ENCODE measurements around the gene RPL3.
"Not testable (repeated sequence)": the region's sequence is repeated elsewhere in the genome, so short reads cannot be mapped to it uniquely, and the experiment has no call there.

Gene RPL3

DNA sequence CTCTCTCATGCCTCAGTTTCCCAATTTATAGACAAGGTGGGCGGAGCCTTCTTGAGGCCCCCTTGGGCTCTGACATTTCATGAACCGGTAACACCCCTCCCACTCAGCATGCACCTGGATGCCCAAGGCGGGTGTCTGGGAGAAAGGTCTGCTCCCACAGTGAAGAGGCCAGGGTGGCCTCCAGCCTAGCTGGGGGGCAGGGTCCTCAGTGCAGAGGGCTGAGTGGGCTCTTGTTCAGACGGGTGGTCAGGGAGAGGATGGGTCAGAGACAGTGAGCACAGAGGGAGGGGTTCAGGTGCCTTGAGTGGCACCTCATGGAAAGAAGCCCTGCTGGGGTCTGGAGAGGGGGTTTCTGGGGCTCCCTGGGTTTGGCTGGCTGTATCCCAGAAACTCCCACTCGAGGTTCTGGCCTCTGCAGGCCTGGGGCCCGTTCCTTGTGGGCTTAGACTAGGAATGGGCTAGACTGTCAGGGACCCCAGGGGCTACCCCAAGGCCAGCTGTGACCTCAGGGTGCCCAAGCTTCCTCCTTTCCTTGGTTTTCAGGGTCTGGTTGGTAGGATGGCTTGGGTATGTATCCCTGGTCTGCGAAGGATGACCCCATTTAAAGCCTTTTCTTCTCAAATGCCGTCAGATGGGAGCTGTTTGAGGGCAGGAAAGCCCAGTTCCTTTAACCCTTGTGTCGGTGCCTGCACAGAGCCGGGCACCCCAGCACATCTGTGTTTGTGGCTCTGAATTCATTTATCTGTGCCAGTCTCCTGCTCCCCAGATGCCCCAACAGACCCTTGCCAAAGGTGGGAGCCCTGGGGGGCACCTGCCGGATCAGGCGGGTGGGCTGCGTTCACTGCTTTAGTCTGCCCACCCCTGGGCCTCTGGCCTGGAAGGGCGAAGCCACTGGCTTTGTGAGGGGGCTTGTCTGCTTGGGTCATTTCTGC, 31.6 kb upstream of the RPL3 start:
- no peak for DNase-seq

DNA sequence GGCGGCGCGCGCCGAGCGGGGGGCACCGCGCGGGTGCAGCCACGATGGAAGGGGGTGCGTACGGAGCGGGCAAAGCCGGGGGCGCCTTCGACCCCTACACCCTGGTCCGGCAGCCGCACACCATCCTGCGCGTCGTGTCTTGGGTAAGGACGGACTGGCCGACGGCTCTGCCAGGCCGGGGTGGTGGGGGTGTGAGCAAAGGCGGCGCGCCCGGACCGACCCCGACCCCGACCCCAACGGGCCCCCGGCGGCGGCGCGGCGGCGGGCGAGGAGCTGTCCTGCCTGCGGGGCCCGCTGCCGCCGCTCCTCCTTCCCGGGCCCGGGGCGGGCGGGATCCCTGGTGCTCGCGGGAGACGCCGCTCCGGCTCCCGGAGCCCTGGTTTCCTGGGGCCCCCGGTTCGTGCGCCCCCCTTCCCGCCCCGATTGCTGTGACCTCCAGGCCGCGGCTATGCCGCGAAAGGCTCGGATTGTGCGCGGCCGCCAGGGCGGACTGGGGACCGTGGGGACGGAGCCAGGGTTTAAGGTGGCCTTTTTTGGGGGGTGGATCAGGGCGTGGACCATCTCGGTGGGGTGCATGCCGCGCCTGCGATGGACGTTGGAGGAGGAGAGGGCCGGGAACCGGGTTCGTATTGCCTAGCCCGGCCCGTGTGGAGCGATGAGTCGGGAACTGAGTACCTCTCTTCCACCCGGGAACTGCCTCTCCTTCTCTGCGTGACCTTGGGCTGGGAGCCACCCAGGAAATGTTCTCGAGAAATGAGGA, 30.7 kb upstream of the RPL3 start, which contains the start of gene SYNGR1:
TSS of gene SYNGR1 (plus strand) at position 25 of the 760 bp plus-strand sequence. CDS start at position 45, 20 bp downstream.
- DNase-seq: no peak

DNA sequence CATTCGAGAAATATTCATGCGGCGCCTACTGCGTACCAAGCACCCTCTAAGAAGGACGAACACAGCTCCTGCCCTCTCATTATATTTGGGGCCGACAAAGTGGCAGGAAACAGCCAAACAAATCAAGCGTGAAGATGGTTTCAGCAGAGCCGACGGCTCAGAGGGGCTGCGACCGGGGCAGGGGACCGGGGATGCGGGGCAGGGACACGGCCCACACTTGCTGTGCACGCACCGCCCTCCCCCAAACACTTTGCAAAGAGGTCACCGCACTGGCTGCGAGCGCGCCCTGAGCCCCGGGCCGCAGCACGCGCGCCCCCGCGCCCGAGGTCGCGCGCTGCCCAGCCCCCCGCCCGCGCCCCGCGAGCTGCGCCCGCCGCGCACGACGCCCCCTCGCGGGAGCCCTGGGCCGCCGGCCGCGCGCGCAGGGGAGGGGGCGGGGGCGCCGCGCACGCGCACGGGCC, 30.1 kb upstream of the RPL3 start:
- DNase-seq: no peak

DNA sequence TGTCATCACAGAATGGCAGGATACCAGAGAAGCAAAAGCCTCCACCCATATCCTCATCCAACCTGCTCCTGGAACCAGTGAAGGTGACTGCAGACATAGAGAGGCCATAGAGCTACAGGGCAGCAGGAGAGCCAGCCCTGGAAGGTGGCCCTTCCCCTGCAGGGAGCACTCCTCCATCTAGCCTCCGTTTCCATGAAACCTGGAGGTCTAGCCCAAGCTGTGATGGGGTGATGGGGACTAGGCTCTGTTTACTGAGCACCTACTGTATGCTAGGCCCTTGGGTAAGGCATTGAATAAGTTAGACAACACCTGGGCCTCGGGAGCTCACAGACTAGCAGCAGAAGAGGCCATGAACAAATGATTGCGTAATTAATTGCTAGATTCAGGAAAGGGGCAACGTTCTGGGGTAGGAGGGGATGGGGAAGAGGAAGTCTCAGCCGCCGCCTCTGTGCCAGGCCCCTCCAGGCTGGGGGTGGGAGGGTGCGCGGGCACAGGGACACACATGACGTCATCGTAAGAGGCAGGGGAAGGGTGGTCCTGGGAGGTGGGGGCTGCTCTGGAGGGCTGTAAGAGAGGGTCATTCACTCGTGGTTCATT, 29.6 kb upstream of the RPL3 start:
- DNase-seq: no peak

DNA sequence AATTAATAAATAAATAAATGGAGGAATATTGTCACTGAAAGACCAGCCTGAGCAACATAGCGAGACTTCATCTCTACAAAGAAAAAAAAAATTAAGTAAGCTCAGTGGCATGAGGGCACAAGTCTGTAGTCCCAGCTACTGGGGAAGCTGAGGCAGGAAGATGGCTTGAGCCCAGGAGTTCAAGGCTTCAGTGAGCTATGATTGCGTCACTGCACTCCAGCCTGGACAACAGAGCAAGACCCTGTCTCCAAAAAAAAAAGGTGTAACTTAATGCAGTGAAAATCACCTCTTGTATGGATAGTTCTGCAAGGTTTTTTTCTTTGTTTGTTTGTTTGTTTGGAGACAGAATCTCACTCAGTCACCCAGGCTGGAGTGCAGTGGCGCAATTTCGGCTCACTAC, 25.8 kb upstream of the RPL3 start:
- no peak for DNase-seq

DNA sequence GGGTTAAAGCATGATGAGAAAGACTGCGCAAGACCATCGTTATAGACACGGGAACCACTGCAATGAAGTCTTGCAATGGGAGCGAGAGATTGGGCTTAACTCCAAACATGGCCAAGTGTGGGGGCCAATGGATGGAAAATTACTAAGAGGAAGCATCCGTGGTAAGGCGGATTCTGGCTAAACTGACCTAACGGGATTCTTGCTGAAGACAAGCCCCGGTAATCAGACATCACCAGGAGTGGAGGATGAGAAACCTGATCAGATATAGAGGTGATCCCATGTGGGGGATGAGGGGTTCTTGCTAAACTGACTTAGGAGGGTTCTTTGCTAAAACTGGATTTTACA, 24.6 kb upstream of the RPL3 start:
- no peak for DNase-seq

DNA sequence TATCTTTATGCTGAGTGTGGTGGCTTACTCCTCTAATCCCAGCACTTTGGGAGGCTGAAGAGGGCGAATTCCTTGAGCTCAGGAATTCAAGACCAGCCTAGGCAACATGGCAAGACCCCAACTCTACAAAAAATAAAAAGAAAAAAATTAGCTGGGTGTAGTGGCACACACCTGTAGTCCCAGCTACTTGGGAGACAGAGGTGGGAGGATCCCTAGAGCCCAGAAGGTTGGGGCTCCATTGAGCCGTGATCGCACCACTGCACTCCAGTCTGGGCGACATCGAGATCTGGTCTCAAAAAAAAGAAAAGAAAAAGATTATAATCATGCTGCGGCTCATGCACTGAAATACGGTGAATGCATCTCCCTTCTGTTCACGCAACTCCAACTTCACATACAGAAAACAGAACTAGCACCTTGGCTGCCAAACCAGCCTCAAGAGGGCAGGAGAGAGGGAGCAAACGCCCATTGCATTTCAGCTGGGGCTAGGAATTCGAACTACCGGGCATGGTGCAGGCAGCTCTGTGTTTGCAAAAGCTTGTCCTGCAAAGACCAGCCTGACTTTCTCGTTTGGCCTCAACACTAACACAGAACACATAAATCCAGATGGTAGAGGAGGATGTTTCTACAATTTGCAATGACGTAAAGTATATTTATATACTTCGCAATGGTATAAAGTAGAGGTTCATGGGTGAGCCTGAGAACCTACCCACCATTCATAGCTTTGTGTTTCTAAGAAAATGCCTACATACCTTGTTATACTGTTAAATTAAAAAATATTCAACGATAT, 24.0 kb upstream of the RPL3 start:
- peak; percentile 16 for DNase-seq

DNA sequence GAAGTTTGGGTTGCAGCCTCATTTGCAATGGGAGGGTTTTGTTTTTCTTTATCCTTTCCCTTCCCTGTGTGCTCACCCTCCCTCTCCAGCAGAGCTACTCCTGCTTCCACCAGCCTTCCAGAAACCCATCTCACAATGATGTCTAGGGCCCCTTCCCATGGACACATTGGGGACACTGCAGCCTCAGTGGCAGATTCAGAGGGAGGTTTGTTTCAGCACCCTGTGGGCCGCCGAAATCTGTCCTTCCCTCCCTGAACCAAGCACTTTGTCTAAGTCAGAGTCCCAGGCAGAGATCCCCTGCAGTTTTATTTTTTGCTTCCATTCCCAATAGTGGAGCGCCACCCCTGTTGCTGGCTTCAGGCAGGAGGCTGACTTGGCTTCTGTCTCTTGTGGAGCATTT, 21.8 kb upstream of the RPL3 start:
- no peak for DNase-seq

DNA sequence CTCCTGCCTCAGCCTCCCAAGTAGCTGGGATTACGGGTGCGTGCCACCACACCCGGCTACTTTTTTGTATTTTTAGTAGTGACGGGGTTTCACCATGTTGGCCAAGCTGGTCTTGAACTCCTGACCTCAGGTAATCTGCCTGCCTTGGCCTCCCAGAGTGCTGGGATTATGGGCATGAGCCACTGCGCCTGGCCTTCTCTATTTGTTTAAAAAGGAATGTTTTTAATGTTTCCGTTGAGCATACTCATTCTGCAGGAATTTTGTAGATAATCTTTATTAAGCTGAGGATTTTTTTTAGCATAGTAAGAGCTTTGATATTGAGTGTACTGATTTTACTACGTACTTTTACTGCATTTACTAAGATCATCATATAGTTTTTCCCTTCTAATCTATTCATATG, 20.4 kb upstream of the RPL3 start:
- not testable (repeated sequence) for DNase-seq

DNA sequence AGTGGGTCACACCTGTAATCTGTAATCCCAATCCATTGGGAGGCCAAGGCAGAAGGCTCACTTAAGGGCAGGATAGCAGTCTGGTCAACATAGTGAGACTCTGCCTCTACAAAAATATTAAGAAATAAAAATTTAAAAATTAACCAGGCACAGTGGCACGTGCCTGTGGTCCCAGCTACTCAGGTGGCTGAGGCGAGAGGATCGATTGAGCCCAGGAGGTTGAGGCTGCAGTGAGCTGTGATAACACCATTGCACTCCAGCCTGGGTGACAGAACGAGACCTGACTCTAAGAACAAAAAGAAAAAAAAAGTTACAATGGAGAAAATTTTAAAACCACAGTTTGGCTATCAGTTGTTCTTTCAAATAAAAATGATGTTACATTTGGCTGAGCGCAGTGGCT, 17.0 kb upstream of the RPL3 start:
- no peak for DNase-seq

DNA sequence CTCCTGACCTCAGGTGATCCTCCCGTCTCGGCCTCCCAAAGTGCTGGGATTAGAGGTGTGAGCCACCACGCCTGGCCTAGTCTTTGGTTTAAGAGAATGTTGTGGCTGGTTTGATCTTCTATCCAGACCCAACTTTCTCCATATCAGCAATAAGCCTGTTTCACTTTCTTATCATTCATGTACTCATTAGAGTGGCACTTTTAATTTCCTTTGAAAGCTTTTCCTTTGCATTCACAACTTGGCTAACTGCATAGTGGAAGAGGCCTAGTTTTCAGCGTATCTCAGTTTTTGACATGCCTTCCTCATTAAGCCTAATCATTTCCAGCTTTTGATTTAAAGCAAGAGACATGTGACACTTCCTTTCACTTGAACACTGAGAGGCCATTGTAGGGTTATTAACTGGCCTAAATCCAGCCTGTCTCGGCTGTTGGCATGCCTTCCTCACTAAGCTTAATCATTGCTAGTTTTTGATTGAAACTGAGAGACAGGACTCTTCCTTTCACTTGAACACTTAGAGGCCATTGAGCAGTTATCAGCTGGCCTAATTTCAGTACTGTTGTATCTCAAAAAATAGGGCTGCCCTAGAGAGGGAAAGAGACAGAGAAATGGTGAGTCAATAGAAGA, 13.1 kb upstream of the RPL3 start:
- no peak for DNase-seq

DNA sequence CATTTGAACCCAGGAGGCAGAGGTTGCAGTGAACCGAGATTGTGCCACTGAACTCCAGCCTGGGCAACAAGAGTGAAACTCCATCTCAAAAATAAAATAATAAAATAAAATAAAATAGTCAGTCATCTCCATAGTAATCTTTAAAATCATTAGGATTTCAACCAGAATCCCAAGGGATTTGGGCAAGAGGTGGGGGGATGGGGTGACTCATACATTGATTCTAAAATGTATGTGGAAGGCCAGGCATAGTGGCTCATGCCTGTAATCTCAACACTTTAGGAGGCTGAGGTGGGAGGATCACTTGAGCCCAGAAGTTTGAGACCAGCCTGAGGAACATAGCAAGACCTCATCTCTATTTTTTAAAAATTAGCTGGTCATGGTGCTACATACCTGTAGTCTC, 11.1 kb upstream of the RPL3 start:
- peak; percentile 22 for DNase-seq

DNA sequence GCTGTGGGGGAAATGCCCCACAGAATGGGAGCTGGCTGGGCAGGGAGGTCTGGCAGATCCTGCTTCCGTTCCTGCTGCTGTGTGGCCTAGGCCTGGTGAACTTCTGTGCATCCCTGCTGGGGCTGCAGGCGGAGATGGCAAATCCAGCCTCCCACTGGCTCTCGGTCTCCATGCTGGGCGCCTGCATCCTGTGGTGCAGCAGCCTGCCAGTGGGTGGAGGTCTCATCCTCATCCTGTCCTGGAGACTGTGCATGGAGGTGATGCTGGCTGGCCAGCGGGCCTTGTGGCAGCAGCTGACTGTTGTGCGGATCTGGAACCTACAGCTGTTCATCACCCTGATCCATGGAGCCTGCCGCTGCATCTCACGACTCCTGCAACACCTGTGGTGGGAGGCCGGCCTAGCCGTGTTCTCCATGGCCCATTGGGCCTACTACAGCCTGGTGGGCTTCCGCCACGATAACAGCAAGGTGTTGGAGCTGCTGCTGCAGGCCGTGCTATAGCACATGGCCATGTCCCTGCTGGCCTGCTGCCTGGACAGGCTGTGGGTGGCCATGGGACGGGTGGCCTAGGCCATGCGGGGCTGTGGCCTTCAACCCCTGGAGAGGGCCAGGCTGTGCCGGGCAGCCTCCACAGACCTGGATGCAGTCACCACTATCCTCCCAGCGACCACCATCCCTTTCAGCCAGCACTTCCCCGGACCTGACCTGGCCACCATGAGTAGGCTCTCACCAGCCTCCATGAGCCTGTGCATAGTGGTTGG, 8.8 kb upstream of the RPL3 start:
- DNase-seq: no peak

DNA sequence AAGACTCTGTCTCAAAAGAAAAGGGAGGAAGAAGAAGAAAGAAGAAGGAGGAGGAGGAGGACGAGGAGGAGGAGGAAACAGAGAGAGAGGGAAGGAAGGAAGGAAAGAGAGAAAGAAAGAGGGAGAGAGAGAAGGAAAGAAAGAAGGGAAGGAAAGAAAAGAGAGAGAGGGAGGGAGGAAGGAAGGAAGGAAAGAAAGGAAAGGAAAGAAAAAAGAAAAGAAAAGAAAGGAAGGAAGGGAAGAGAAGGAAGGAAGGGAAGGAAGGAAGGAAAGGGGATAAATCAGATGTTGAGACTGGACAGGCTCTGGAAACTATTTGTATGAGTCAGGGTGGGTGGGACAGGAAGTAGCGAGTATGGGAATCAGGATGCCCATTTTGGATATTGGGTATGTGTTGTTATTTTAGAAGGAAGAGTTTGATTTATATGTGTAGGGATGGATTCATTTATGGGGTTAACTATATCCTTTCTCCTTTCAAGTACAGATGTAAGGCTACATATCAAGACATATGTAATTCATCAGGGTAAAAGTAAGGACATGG, 6.0 kb upstream of the RPL3 start:
- no peak for DNase-seq

DNA sequence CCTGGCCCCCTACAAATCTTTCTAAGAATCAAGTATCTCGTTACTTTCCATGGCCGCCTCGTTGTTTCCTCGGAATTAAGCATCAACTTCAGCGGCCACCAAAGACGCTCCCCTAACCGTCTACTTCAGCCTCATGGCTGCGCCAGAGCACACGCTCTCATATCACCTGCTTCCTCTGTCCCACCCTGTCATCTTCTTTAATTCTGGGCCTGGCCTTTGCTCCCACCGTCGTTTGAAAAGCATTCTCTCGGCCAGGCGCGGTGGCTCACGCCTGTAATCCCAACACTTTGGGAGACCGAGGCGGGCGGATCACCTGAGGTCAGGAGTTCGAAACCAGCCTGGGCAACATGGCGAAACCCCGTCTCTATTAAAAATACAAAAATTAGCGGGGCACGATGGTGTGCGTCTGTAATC, 1.2 kb upstream of the RPL3 start:
- not testable (repeated sequence) for DNase-seq

DNA sequence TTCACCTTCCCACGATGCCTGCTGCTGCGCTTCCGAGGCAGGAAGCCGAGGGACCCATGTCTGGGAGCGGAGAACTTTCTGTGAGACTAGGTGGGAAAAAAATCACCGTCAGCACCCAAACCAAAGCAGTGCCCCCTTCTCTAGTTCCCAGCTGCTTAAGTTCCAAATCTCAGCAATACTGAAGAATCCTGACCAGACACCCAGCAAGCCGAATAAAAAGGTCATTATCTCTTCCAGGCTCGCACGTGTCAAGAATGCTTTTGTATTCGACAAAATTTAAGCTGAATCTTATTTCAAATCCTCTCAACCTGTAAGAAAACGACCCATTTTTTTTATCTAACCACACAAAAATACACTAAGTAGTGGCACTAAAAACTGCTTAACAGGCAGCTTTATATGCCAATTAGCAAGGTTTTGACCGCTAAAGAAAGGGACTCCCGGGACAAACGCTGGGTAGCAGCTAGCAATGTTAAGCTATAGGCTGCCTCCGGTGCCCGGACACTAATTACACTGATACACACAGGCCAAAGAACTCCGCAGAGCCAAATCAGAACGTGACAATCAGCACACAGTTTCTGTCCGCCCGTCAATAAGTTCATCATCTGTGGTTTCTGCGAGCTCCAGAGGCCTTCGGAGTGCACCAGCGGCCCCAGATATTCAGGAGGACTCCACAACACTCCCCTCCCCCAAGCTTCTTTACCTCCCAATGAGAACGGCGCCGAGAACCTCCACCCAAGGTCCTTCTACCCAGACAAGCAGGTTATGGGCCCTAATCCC, 728 bp downstream of the RPL3 start:
- no peak for DNase-seq

DNA sequence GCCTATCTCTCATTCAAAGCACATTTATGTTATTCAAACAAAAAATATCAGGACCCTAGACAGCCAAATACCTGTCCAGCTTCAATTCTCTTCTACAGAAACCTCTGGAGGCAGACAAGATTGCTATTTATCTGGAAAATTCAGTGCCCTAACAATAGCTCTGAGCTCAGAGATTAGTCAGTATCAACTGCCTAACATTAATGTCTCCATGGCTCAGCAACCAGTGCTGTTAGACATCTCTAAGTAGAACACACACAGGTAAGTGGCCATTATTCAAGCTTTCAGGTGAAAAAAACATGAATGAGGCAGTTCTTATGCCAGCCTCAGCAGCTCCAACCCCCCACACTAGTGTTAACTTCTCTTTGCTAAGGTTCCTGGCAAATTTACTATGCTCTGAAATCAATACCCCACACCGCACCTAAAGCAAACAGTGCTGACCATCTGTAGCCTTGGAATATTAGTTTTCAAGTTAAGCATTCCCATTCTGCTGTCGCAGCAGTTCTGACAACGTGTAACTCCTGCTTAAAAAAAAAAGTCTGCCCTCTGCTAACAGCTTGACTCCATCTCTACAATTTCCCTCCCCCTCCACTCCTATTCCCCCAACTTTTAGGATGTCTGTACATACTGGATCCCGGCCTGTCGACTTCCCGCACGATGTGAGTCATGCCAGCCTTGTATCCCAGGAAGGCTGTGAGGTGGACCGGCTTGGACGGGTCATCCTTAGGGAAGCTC, 1.5 kb downstream of the RPL3 start:
- DNase-seq: no peak

DNA sequence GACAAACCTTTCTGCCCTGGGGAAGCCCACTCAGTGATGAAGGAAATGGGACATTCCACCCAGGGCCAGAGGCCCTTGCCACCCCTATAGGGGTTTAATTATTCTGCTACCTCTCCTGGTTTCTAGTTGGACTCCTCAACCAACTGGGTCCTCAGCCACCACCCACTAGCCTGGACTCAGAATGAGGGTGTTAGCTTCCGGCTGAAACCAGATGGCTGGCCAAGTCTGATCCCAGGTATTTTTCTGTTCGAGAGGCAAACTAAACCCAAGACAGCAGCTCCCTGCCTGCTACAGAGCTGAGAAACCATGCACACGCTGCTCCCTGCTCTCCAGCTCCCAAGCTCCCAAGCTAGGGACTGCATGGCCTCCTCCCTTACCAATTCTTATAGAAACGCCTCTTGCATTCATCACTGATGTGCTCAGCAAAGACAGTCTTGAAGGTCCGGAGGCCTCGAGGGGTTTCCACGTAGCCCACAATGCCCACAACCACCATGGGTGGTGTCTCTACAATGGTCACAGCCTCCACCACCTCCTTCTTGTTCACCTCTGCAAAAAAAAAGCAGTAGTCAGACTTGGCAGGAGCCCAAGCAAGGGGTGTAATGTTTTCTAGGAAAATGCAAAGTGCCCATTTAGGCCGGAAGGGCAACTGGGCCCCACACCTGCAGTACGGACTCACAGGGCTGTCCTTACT, 2.2 kb downstream of the RPL3 start:
- DNase-seq: no peak
